ENCODE data around the gene MRGPRF.

GRCh38 chr11:69010361-69010891 lies 2.6 kb downstream of the MRGPRF start:
- TF ChIP-seq CTCF (IDR thresholded peaks at IDR 0.05; ENCODE audit: poor library complexity, severe bottlenecking) (no peak), REST (IDR thresholded peaks at IDR 0.05; ENCODE audit: borderline replicate concordance) (no peak), SMC3 (conservative IDR thresholded peaks at IDR 0.05; ENCODE audit: poor library complexity) (no peak), POLR2AphosphoS5 (IDR thresholded peaks at IDR 0.05) (no peak), EZH2 (IDR thresholded peaks at IDR 0.05; ENCODE audit: borderline replicate concordance, insufficient read depth, low read length, poor library complexity, severe bottlenecking) (no peak), MXI1 (conservative IDR thresholded peaks at IDR 0.05; ENCODE audit: poor library complexity, severe bottlenecking) (no peak), TAF1 (IDR thresholded peaks at IDR 0.05; ENCODE audit: low read depth) (no peak), RAD21 (conservative IDR thresholded peaks at IDR 0.05) (no peak)

Measured in neural cell (in vitro differentiated cells).